ENCODE measurements around the gene ZNF428.

GRCh38 chr19:43584484-43584883 lies 34.9 kb downstream of the ZNF428 start:
- TF ChIP-seq CTCF (conservative IDR thresholded peaks at IDR 0.05; ENCODE audit: low read depth, low read length) (no peak), EZH2 (IDR thresholded peaks at IDR 0.05; ENCODE audit: low read length, unreplicated experiment) (no peak)
